Glomerular endothelial cell (primary cell): ENCODE data around the gene ECHDC1. TPM values are rescaled to one million over a fixed set of nuclear protein-coding genes. Genes with fewer than 3 reads are reported as not detected.

Experiments
- total RNA-seq: library from RNA; depleted of rRNA; stranded (reverse); fragments of >200 nt; gene quantifications from 2 replicates; pipeline ENCODE4 v1.2.3, GENCODE V29; 2015

ECHDC1 gene
- total RNA-seq, 1 donor from 2014 or later: 54.0 TPM

Other genes starting within 250 kb of the ECHDC1 start
- gene RSPO3, start 224.9 kb downstream of the ECHDC1 start, total RNA-seq: 0.19 and 1.8 TPM in 2 replicates
- 36.7 and 41.2 TPM in 2 replicates for gene RNF146, start 76.7 kb downstream of the ECHDC1 start, total RNA-seq
- gene KIAA0408, start 115.8 kb upstream of the ECHDC1 start, total RNA-seq: 0.64 and 0.87 TPM in 2 replicates
- gene C6orf58, start 233.6 kb upstream of the ECHDC1 start, total RNA-seq: not detected in 2 replicates